ENCODE data around the gene UTF1. TPM values are rescaled to one million over a fixed set of nuclear protein-coding genes. Genes with fewer than 3 reads are reported as not detected.

UTF1 gene
- total RNA-seq, 1 donor from 2014 or later, result 0.16 TPM

DNA sequence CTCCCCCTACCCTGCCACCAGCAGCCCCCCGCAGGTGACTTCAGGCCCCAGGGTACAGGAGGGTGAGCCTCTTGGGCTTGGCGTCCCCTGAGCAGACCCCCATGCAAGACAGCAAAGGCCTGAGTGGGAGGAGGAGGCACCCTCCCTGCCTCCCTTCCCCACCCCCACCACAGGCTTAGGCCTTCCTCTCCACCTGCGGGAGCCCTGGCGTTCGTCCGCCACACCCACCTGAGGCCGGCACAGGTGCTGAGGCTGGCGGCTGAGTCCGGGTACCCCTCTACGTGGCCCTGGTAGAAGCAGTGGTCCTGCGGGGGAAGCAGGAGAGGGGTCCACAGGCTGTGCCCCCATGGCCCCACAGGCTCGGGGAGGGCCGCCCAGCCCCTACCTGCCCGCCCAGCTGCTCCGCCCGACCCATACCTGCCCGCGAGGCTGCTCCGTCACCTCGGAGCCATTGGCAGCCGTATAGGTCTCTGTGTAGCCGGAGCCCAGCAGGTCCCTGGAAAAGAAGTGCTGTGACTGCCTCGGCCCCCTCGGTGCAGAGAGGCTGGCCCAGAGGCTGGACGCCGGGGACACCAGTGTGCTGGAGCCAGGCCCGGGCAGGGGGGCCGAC, 43.6 kb downstream of the UTF1 start:
- Mint-ChIP-seq H3K9me3 (no peaks in the 10 kb centered on the region), H3K27me3 (ENCODE audit: low read depth) (no peaks in the 10 kb centered on the region), H3K27ac (no peak overlapping the region), H3K36me3 (ENCODE audit: low read depth) (peaks cover 31% of the 10 kb centered on the region), H3K4me3 (ENCODE audit: low read depth) (no peak overlapping the region), H3K4me1 (ENCODE audit: low read depth) (peaks cover 13% of the 10 kb centered on the region)
- DNase-seq (ENCODE audit: low spot score), result no peak
- intact Hi-C loops (cut with micrococcal nuclease), result no loop called here

DNA sequence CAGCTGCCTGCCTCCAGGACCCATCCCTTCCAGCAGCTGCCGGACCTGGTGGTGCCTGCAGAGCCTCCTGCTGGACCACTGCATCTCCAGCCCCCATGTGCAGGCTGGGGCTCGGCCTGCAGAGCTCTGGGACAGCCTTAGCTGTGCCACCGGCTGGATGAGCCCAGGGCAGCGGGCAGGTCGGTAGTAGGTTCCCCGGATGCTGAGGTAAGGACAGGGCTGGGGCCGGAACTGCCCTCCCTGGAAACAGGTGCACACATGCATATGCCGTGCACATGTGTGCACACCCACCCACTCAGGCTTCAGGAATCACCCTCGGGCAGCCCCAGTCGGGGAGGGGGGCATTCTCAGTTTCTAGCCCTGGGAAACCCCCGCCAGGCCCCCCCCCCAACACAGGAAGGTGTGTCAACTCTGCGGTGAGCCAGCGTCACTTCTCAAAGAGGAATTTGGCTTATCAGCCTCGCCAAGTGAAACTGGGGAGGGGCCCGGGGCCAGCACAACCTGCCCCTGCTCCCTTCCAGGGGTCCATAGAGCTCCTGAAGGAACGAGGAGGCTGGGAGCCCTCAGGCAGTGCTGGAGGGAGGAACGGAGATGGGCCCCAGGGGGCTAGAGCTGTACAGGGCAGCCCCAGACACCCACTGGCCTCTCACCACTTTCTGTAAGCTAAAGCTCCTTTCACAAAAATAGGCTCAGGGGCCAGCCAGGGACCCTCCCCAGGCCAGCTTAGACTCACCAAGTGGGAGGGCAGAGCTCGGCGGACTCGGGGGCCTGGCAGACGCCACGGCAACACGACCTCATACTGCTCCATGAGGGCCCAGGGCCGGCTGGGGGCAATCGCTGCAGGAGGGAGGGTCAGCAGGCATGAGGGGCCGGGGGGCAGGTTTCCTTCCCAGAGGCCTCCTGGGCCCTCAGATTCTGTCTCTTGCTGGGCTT, 45.0 kb downstream of the UTF1 start:
- Mint-ChIP-seq H3K4me1 (ENCODE audit: low read depth) (peaks cover 18% of the 10 kb centered on the region), H3K4me3 (ENCODE audit: low read depth) (peak overlapping the region; percentile 91), H3K36me3 (ENCODE audit: low read depth) (peaks cover 42% of the 10 kb centered on the region), H3K27ac (peak overlapping the region; percentile 84), H3K27me3 (ENCODE audit: low read depth) (no peaks in the 10 kb centered on the region), H3K9me3 (no peaks in the 10 kb centered on the region)
- intact Hi-C loops (cut with micrococcal nuclease), result loop anchor here (1.0 kb wide), 3 partner anchors 14 to 131 kb away; partner anchors contain the start of genes TUBGCP2 and ZNF511
- peak; percentile 70 for DNase-seq (ENCODE audit: low spot score)

DNA sequence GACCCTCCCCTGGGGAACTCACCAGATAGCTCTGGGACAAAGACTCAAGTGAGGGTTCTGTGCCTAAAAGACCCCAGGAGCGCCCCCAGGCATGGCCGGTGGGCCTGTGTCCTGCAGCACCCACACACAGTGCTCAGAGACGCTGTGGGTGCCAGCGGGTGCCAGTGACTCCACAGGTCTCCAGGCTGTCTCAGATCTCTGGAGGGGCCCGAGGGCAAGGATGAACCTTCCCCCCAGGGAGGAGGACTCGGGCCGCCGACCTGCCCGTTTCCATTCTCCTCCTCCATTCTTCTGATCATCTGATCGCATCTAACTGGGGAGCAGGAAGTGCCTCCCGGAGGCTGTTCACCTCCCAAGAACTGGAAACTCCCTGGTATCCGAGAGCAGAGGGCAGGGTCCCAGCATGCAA, 45.7 kb downstream of the UTF1 start:
- H3K27ac Mint-ChIP-seq, result peak overlapping the region; percentile 84
- H3K4me3 Mint-ChIP-seq (ENCODE audit: low read depth), result peak overlapping the region; percentile 91
- H3K27me3 Mint-ChIP-seq (ENCODE audit: low read depth), result no peaks in the 10 kb centered on the region
- H3K9me3 Mint-ChIP-seq, result no peaks in the 10 kb centered on the region
- intact Hi-C loops (cut with micrococcal nuclease), result loop anchor here (1.0 kb wide), 4 partner anchors 14 to 131 kb away; partner anchors contain the start of genes TUBGCP2 and ZNF511
- peaks cover 37% of the 10 kb centered on the region for H3K36me3 Mint-ChIP-seq (ENCODE audit: low read depth)
- peaks cover 18% of the 10 kb centered on the region for H3K4me1 Mint-ChIP-seq (ENCODE audit: low read depth)
- peak; percentile 33 for DNase-seq (ENCODE audit: low spot score)

DNA sequence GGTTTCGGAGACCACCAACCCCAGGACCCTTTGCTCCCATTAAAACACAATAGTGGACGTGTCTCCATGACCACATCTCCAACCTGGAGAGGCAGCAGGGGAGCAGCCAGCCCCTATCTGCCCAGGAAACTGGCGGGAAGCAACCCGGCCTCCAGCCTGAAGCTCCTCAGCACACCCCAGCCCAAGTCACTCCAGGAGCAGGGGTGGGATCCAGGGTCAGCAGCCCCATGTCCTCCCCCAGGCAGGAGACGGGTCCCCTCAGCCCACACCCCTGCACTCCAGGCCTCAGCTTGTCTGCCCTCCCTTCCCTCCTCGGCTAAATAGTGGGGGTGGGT, 46.0 kb downstream of the UTF1 start:
- intact Hi-C loops (cut with micrococcal nuclease), result loop anchor here (1.0 kb wide), 1 partner anchor 113 kb away; no protein-coding TSS in a partner anchor
- Mint-ChIP-seq H3K27me3 (ENCODE audit: low read depth) (no peaks in the 10 kb centered on the region), H3K36me3 (ENCODE audit: low read depth) (peaks cover 36% of the 10 kb centered on the region), H3K4me1 (ENCODE audit: low read depth) (peaks cover 18% of the 10 kb centered on the region), H3K27ac (peak overlapping the region; percentile 84), H3K4me3 (ENCODE audit: low read depth) (peak overlapping the region; percentile 91), H3K9me3 (no peaks in the 10 kb centered on the region)
- no peak for DNase-seq (ENCODE audit: low spot score)

DNA sequence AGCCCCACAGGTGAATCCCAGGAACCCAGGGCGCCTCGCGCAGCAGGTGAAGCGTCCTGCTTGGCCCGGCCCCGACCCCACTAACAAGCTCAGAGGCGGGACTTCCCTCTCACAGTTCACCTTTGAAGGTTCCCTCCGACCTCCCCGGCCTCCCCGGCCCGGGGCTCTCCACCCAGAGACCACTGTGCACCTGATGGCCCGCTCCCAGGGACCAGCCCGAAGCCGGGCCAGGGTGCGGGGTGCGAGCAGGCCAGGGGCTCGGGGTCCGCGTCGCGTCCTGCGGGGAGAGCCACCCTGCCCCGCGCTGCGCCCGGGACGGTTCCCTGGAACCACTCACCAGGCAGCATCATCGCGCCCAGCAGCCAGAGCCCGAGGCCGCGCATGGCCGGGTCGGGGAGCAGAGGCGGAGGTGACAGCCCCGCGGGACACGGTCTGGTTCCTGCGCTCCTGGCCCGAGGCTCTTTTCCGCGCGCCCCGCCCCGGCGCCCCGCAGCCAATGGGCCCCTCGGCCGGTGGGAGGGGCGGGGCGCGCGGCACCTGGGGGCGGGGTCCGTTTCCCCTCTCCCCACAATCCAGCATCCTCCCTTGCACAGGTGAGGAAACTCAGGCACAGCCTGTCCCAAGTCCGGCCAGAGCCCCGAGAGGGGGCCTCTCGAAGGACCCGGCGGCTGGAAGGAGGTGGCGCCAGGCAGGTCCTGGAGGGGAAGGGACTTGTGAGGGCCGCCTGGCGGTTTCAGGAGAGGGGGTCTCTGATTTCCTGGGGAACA, 46.6 kb downstream of the UTF1 start, which contains the start of gene ADAM8:
Gene ADAM8, minus strand, starts transcription at position 434 of the 767 bp plus-strand sequence. Its CDS starts 51 bp downstream, at position 383.
- Mint-ChIP-seq H3K9me3 (no peaks in the 10 kb centered on the region), H3K4me1 (ENCODE audit: low read depth) (peaks cover 18% of the 10 kb centered on the region), H3K4me3 (ENCODE audit: low read depth) (peak within 1 kb of the TSS; percentile 91), H3K27ac (peak within 1 kb of the TSS; percentile 84), H3K27me3 (ENCODE audit: low read depth) (no peaks in the 10 kb centered on the region), H3K36me3 (ENCODE audit: low read depth) (peaks cover 36% of the 10 kb centered on the region)
- intact Hi-C loops (cut with micrococcal nuclease), result loop anchor here (1.0 kb wide), 1 partner anchor 113 kb away; no protein-coding TSS in a partner anchor
- DNase-seq (ENCODE audit: low spot score), result peak; percentile 66

DNA sequence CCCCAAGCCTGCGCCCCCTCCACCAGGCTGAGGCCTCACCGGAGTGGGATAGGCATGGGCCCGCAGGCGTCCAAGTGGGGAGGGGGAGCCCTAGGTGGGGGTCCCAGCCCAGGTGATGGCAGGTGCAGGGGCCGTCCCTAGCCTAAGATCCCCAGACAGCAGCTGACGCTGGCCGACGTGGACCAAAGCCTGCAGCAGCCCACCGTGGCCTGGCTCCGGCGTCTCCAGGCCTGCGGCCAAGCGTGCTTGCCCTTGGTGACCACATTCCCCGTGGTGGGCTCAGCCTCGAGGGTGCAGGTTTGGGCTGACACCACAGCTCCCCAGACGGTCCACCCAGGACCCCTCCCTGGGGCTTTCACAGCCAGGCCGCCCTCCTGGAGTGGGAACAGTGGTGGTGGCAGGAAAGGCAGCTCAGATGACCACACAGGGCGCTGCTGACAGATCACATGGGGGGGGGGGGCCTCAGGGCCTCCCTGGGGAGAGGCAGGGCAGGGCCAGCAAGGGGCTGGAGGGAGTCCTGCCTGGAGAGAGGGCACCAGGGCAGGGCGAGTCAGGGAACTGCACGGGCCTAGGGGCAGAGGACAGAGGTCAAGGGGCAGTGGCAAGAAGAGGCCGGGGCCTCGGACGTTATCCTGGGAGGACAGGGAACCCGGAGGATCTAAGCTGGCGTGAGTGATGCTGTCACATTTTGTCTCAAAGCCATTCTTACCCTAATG, 47.4 kb downstream of the UTF1 start:
- peak overlapping the region; percentile 79 for H3K4me3 Mint-ChIP-seq (ENCODE audit: low read depth)
- no peaks in the 10 kb centered on the region for H3K9me3 Mint-ChIP-seq
- peaks cover 18% of the 10 kb centered on the region for H3K4me1 Mint-ChIP-seq (ENCODE audit: low read depth)
- intact Hi-C loops (cut with micrococcal nuclease), result no loop called here
- no peak overlapping the region for H3K27ac Mint-ChIP-seq
- H3K36me3 Mint-ChIP-seq (ENCODE audit: low read depth), result peaks cover 36% of the 10 kb centered on the region
- no peak for DNase-seq (ENCODE audit: low spot score)
- H3K27me3 Mint-ChIP-seq (ENCODE audit: low read depth), result no peaks in the 10 kb centered on the region

DNA sequence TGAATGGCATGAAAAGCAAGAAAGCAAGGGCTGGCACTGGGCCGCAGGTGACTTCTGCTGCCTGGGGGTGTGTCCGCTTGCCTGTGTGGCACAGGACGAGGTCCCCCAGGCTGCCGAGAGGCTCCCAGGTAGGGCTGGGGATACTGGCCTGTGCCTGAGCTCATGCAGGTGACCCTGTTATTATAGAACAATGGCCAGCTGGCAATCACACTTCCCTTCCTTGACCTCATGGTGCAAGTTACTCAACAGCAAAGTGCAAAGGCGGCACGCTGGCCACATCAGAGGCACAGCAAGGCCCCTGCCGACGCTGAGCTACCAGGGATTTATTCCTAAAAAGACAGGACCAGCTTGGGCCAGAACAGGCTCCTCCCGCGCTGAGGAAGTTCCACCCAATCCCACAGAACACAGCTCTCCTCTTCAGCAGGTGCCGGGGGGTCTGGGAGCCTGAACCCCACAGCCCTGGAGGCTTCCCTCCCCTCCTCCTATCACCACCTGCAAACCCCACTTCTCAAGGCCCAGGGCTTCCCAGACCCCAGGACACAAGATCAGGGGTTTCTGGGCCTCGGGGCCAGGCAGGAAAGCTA, 48.1 kb downstream of the UTF1 start:
- Mint-ChIP-seq H3K9me3 (no peaks in the 10 kb centered on the region), H3K4me3 (ENCODE audit: low read depth) (peak overlapping the region; percentile 79), H3K27me3 (ENCODE audit: low read depth) (no peaks in the 10 kb centered on the region), H3K4me1 (ENCODE audit: low read depth) (peaks cover 18% of the 10 kb centered on the region), H3K27ac (peak overlapping the region; percentile 69), H3K36me3 (ENCODE audit: low read depth) (peaks cover 35% of the 10 kb centered on the region)
- DNase-seq (ENCODE audit: low spot score), result no peak
- intact Hi-C loops (cut with micrococcal nuclease), result no loop called here

DNA sequence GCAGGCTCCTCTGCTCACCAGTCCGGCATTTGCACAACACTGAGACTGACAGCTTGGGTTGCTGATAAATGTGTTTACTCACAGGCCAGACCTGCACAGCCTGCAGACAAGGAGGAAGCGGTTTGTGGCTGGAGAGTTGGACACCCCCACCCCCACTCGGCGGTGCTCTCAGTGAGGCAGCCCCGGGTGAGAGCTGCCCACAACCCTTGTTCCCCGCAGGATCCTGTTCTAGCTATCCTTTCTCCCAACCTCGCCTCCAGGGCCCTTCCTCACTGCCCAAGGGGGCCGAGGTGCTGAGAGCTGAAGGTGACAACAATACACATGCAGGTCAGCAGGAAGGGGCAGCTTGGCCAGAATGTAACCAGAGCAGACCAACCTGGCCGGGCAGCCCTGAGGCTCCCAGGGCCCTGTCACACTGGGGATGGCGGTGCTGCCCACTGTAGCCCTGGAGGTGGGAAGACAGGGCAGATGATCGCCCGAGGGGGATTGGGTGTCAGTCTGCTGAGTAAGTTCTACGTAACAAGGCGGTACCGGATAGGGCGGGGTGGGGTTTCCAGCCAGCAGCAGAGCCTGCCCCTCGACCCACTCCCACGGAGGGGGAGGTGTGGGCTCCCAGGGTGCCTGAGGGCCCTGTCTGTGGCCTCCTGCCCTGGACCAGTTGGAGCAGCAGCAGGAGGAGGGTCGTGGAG, 48.7 kb downstream of the UTF1 start:
- no peaks in the 10 kb centered on the region for H3K27me3 Mint-ChIP-seq (ENCODE audit: low read depth)
- H3K4me3 Mint-ChIP-seq (ENCODE audit: low read depth), result peak overlapping the region; percentile 79
- H3K4me1 Mint-ChIP-seq (ENCODE audit: low read depth), result peaks cover 18% of the 10 kb centered on the region
- peak overlapping the region; percentile 69 for H3K27ac Mint-ChIP-seq
- peaks cover 38% of the 10 kb centered on the region for H3K36me3 Mint-ChIP-seq (ENCODE audit: low read depth)
- peak; percentile 59 for DNase-seq (ENCODE audit: low spot score)
- H3K9me3 Mint-ChIP-seq, result no peaks in the 10 kb centered on the region
- intact Hi-C loops (cut with micrococcal nuclease), result no loop called here

DNA sequence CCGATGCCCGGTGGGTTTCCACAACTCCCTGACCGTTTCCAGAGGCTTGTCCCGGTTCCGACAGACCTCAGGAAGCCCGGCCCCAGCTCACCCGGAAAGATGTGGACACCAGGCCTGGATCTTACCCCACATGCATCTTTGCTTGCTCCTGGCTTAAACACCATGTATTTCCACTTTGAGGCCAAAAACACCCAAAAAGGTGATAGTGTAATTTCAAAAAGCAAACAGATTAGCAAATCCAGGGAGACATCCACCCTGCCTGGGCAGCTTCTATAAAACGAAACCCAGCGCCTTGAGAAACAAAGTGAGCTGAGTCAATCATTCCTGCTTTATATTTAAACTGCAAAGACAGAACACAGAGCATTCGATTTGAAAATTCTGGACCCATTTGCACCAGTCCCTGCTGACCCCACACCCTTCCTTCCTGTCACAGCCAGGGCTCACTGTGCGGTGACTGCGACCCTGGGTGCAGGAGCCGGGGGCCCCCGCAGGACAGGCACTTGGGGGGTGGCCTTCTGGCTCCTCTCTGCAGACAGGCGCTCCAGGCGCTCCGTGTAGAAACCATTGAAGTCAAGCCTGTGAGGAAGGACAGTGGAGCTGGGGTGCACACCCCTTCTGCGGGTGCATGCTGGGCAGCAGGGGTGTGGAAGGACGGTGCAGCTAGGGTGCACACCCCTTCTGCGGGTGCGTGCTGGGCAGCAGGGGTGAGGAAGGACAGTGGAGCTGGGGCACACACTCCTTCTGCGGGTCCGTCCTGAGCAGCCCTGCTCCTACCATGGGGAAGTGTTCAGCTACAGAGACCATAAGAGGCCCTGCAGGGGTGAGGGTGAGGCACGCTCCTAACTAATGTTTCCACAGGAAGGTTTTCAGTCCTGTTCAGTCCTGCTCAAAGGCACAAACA, 49.6 kb downstream of the UTF1 start:
- DNase-seq (ENCODE audit: low spot score), result no peak
- Mint-ChIP-seq H3K4me3 (ENCODE audit: low read depth) (no peak overlapping the region), H3K27me3 (ENCODE audit: low read depth) (no peaks in the 10 kb centered on the region), H3K9me3 (no peaks in the 10 kb centered on the region), H3K36me3 (ENCODE audit: low read depth) (peaks cover 43% of the 10 kb centered on the region), H3K4me1 (ENCODE audit: low read depth) (peaks cover 18% of the 10 kb centered on the region), H3K27ac (no peak overlapping the region)
- intact Hi-C loops (cut with micrococcal nuclease), result no loop called here

DNA sequence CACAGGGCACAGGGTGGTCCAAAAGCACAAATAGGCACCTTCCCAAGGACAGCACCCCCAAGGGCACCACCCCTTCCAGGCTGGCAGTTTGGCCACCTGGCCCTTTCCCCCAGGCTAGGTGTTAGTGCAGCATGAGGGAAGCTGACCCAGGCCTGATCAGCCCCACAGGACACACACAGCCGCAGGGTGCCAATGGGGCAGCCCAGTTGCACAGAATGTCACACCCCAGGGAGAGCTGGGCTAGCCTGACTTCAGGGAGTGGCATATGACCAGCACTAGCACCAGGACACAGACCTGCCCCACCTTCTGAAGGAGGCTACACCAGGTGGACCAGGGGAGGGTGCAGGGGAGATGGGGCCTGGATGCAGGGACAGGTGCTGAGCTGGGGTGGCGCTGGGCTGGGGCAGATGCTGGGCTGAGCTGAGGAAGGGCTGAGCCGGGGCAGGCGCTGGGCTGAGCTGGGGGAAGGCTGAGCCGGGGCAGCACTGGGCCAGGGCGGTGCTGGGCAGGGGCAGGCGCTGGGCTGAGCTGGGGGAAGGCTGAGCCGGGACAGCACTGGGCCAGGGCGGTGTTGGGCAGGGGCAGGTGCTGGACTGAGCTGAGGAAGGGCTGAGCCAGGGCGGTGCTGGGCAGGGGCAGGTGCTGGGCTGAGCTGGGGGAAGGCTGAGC, 50.5 kb downstream of the UTF1 start:
- Mint-ChIP-seq H3K27me3 (ENCODE audit: low read depth) (no peaks in the 10 kb centered on the region), H3K4me3 (ENCODE audit: low read depth) (no peak overlapping the region), H3K9me3 (no peaks in the 10 kb centered on the region), H3K4me1 (ENCODE audit: low read depth) (peaks cover 15% of the 10 kb centered on the region), H3K36me3 (ENCODE audit: low read depth) (peaks cover 41% of the 10 kb centered on the region), H3K27ac (no peak overlapping the region)
- DNase-seq (ENCODE audit: low spot score), result no peak
- intact Hi-C loops (cut with micrococcal nuclease), result no loop called here

Data from activated T-helper 2 cell treated with anti-CD3 and anti-CD28 coated beads, Interferon-gamma antibody, Interleukin-2, Interleukin-4, amounts not matched to agents 10 μg/mL and 5 μg/mL and 100 μg/mL, durations not matched to agents 14 hours and 24 hours and 36 hours (primary cell).